ENCODE measurements around the gene PEMT.
"Not testable (repeated sequence)": the region's sequence is repeated elsewhere in the genome, so short reads cannot be mapped to it uniquely, and the experiment has no call there.

PEMT gene

GRCh38 chr17:17498606-17499301 is 92.8 kb downstream of the PEMT start:
- DNase-seq, result no peak

DNA sequence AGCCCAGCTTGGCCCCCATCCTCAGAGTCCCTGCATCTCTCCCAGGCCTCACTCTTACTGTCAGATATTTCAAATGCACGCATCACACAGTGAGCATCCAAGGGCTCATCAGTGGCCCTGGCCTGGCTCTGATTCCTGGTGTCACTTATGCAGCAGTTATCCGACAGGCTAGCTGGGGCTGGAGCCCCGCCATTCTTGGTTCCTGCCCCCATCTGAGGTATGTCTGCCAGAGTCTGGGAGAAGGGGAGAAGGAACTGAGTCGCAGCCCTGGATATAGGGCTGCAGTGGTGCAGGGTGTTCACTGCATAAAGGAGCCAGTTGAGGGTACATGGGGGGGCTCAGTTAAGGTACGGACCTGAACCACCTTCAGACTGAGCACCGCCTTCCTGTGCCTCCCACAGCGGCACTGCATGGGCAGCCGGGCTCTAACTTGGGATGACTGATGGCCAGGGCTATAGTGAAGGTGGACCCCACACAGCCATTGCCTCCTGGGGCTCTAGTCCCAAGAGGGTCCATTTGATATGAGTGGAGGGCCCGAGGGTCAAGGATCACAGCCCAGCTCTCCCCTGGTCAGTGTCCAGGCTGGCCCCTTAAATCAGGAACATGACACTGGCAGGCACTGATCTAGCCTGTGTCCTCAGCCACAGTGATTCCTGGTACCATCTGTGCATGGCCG is 93.5 kb downstream of the PEMT start:
- DNase-seq, result no peak

GRCh38 chr17:17497065-17497844 is 94.3 kb downstream of the PEMT start:
- DNase-seq, result no peak

- DNase-seq, result peak; percentile 87 to 92
Observed at GRCh38 chr17:17496189-17497064, 95.1 kb downstream of the PEMT start, which contains the start of gene RASD1. Gene RASD1, minus strand, starts transcription at chr17:17496395. Its CDS starts 214 bp downstream, at chr17:17496181.

- peak; percentile 61 to 68 for DNase-seq
Observed at GRCh38 chr17:17495536-17496188, 95.8 kb downstream of the PEMT start.

GRCh38 chr17:17494870-17495535 is 96.5 kb downstream of the PEMT start:
- peak; percentile 48 to 53 for DNase-seq

DNA sequence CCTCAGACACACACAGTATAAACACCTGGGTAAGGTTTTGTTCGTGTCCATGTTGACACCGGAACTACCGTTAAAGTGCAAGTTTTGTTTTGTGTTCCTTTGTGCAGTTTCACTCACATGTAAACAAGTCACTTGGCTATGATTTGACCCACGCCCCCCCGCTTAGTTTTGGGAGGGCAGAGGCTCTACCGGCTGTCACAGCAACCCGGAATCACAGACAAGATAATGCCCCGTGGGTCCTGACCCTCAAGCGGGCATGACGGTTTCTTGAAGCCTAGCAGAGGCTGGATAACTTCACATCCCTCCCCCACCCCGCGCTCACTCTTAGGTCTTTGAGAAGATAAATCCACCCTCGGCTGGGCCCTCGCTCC is 97.0 kb downstream of the PEMT start:
- DNase-seq, result no peak

DNA sequence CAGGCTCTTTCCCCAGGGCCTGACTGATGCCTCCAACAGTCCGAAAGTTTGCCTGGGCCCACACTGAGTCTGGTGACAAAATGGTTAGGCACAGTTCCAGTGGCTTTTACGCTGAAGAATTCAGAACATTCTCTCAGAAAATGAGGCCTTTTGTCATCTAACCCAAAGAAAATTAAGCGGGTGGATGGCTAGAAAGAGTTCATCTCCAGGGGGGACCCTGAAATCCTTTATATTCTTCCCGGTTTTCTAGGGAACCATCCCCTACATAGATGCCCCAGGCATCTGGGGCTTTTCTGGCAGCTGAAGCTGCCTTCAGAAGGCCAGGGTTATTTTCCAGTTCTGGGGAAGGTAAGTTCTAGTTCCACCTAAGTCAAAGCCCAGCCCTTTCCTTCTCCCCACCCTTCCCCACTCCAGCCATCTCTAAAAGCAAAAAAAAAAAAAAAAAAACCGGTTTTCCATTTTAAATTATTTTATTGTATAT is 97.5 kb downstream of the PEMT start:
- DNase-seq, result no peak

GRCh38 chr17:17493249-17493985 is 98.1 kb downstream of the PEMT start:
- DNase-seq, result no peak

DNA sequence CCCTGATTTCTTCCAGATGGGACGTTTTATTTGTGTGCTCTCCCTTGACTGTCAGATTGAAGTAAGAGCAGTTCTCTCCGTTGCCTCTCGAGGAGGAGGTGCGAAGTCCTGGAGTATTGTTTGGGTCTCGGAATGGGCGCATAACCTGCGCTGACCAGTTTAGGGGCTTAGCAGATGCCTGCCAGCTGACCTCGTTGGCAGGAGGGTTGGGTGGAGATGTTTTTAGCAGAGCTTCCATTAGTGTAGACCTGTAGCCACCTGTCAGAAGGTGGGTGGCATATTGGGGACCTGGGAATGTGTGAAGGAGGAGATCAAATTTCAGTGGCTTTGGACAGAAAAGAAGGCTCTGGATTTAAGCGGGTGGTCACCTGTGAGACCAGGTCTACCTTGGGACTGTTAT is 98.9 kb downstream of the PEMT start:
- no peak for DNase-seq

GRCh38 chr17:17492085-17492484 is 99.4 kb downstream of the PEMT start:
- DNase-seq, result no peak

DNA sequence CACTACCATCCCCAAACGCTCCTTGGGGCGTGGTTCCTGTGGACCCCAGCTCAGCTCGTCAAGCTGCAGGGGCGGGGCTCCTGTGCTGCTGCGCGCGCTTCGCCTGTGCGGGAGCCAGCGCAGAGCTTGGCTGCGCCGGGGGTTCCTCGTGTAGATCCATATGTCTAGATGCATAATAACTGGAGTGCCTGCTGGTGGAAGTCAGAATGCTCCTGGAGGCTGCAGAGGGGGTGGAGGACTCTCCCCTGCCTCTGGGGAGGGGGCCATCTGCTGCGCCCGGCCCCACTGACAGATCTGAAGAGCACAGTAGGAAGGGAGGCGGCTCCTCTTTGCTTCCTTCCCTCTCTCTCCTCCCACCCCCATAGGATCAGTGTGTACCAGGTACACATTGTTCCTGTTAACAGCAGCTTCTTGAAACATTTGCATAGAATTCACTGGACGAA is 99.9 kb downstream of the PEMT start:
- DNase-seq, result no peak

DNA sequence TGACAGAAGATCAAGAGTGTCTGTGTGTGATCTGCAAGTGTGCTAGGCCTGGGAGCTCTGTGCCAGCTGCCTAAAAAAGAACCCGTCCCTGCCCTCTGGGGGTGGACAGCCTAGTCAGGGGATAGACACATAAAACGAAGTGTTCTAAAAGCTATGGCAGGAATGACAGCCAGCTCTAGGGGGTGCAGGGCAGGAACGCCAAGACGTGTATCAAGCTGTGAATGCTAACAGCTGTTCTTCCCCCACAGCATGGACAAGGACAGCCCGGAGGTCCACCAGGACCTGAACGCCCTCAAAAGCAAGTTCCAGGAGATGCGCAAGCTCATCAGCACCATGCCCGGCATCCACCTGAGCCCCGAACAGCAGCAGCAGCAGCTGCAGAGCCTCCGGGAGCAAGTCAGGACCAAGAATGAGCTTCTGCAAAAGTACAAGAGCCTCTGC is 100.5 kb downstream of the PEMT start:
- no peak for DNase-seq

DNA sequence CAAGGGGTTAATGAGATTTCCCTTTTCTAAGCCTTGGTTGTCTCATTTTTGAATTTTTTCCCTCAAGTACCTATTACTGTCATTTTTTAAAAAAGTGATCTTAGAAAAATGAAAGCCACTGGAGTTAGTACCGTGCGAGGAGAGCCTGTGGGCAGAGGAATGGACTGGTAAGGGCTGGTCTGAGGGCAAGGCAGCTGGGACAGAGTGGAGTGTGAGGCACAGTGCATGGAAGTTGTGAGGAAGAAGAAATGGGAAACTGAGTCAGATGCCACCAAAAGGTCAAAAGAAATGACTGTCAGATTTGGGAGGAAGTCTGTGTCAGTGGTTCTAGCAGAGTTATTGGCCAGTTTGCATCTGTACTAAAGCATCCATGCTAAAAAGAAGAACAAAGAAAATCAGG is 103.5 kb downstream of the PEMT start:
- no peak for DNase-seq

DNA sequence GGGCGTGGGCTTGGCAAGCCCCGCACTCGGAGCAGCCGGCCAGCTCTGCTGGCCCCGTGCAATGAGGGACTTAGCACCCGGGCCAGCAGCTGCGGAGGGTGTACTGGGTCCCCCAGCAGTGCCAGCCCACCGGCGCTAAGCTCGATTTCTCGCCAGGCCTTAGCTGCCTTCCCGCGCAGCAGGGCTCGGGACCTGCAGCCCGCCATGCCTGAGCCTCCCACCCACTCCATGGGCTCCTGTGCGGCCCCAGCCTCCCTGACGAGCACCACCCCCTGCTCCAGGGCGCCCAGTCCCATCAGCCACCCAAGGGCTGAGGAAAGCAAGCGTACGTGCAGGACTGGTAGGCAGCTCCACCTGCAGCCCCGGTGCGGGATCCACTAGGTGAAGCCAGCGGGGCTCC is 105.1 kb downstream of the PEMT start:
- not testable (repeated sequence) for DNase-seq

GRCh38 chr17:17485420-17485819 is 106.1 kb downstream of the PEMT start:
- no peak for DNase-seq

DNA sequence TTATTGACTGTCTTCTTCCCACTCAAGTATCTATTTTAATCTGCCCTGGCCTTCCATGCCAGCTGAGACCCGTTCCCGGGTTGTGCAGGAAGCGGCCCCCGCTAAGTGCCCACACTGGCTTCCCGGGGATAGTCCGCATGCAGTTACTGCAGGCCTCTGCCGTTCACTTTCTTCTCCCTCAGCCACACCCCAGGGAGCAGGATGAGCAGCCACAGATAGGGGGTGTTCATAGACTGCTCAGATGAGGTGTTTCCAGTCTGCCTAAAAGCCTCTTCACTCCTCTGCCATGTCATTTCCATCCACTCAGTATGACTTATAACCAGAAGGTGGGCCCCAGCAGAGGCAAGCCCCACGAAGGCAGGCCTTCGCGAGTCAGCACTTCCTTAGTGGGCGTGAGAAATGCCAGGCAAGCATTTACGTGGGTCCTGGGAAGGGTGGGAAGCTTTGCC is 107.0 kb downstream of the PEMT start:
- peak; percentile 75 to 78 for DNase-seq

- no peak for DNase-seq
Observed at GRCh38 chr17:17481860-17482259, 109.6 kb downstream of the PEMT start.

- DNase-seq, result no peak
Observed at GRCh38 chr17:17480593-17481148, 110.8 kb downstream of the PEMT start.

DNA sequence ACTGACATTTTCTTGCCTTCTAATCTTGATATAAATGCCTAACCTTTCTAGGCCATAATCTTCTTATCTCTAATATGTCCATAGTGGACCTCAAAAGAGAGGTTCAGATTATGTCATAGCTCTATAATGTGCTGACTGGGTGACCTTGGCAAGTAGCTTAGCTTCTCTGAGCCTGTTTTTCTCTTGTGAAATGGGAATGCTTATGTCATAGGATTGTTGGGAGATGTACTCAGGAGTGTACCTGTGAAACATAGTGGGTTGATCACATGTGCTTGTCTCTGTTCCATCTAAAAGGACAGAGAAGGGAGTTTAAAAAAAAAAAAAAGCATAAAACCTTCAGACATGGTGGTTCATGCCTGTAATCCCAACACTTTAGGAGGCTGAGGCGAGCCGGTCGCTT is 112.3 kb downstream of the PEMT start:
- no peak for DNase-seq

All from activated T-cell treated with anti-CD3 and anti-CD28 coated beads, Interleukin-2, amount 50 U/mL, for 48 hours (primary cell).